ENCODE results near the gene RARG. TPM values are rescaled to one million over a fixed set of nuclear protein-coding genes. Genes with fewer than 3 reads are reported as not detected.

Gene RARG
- total and polyA plus RNA-seq, 2 of the 8 experiments (the other 6 are each of a cell fraction or from before 2014, with no cell fraction given): 68.6 to 68.9 TPM

GRCh38 chr12:53210843-53211242 is 21.2 kb downstream of the RARG start (continued):
- TF ChIP-seq RNF2 (IDR thresholded peaks at IDR 0.05; ENCODE audit: borderline replicate concordance, low read depth, low read length, missing control alignments, poor library complexity, severe bottlenecking) (no peak), MAX (IDR thresholded peaks at IDR 0.05) (no peak), GTF2F1 (IDR thresholded peaks at IDR 0.05; ENCODE audit: borderline replicate concordance, low read depth, low read length) (no peak)
